Common myeloid progenitor, CD34-positive (primary cell): ENCODE measurements around the gene AGBL4.

Experiments
- CTCF ChIA-PET: fragments of 350-600 bp; sonication (Branson Sonifier 250); formaldehyde crosslinking; loops from one replicate; lab custom pipeline; 2021; ENCODE audit warnings: antibody characterized with exemption; lab: Charles Lee
- POLR2A ChIA-PET: fragments of 350-600 bp; sonication (Branson Sonifier 250); formaldehyde crosslinking; loops from one replicate; lab custom pipeline; 2021; ENCODE audit warnings: antibody characterized with exemption; lab: Charles Lee
- DNase-seq, 3 donors: peaks; one replicate each; pipeline versions ENCODE4 v3.0.0 to v3.0.0-alpha.2; 2013
- H3K27ac ChIP-seq, 2 experiments: 1 replicate in 1 of 2; 2 replicates in 1 of 2; pipeline ENCODE4 v1.7.0; 2013; ENCODE audit warnings: inconsistent platforms in 2 of 2, low read length in 2 of 2, mild to moderate bottlenecking in 2 of 2, low read depth in 1 of 2, moderate library complexity in 1 of 2; ENCODE audit not compliant: severe bottlenecking in 2 of 2, insufficient read depth in 1 of 2, poor library complexity in 1 of 2
- H3K27me3 ChIP-seq, 5 experiments: replicated peaks in 2 of 5; 1 replicate in 3 of 5; 2 replicates in 2 of 5; pipeline versions ENCODE4 v1.6.1 to v1.7.0; 2013; ENCODE audit warnings: low read length in 4 of 5, mild to moderate bottlenecking in 2 of 5, moderate library complexity in 2 of 5, inconsistent platforms in 1 of 5; ENCODE audit not compliant: insufficient read depth in 5 of 5, control insufficient read depth in 4 of 5
- H3K36me3 ChIP-seq, 4 experiments: 1 replicate in 2 of 4; 2 replicates in 2 of 4; pipeline versions ENCODE4 v1.6.1 to v1.7.0; 2013; ENCODE audit warnings: low read length in 3 of 4, control low read depth in 1 of 4, mild to moderate bottlenecking in 1 of 4; ENCODE audit not compliant: control insufficient read depth in 4 of 4, insufficient read depth in 4 of 4
- H3K4me1 ChIP-seq, 4 experiments: 1 replicate in 3 of 4; 2 replicates in 1 of 4; pipeline versions ENCODE4 v1.6.1 to v1.7.1; 2013; ENCODE audit warnings: low read length in 3 of 4, mild to moderate bottlenecking in 3 of 4, control low read depth in 1 of 4, inconsistent platforms in 1 of 4, moderate library complexity in 1 of 4; ENCODE audit not compliant: control insufficient read depth in 4 of 4, insufficient read depth in 4 of 4; ENCODE audit errors: control extremely low read depth in 1 of 4
- H3K4me3 ChIP-seq, 7 experiments: 1 replicate in 4 of 7; 2 replicates in 3 of 7; pipeline versions ENCODE4 v1.5.1 to v1.7.0; 2013; ENCODE audit warnings: mild to moderate bottlenecking in 7 of 7, low read length in 6 of 7, moderate library complexity in 6 of 7, inconsistent platforms in 2 of 7, low read depth in 2 of 7, control low read depth in 1 of 7; ENCODE audit not compliant: insufficient read depth in 4 of 7, control insufficient read depth in 1 of 7; ENCODE audit errors: extremely low read depth in 1 of 7
- H3K9me3 ChIP-seq, 5 experiments: 1 replicate in 4 of 5; 2 replicates in 1 of 5; pipeline versions ENCODE4 v1.6.1 to v1.7.1; 2013; ENCODE audit warnings: low read length in 4 of 5, mild to moderate bottlenecking in 2 of 5, inconsistent platforms in 1 of 5, low read depth in 1 of 5, moderate library complexity in 1 of 5; ENCODE audit not compliant: control insufficient read depth in 4 of 5, insufficient read depth in 2 of 5; ENCODE audit errors: control extremely low read depth in 1 of 5
- WGBS: methylation state at CpG from one replicate; pipeline ENCODE4 v1.1.5; 2013; ENCODE audit not compliant: insufficient coverage; 5-methylcytosine and 5-hydroxymethylcytosine counted together

AGBL4 gene

DNA sequence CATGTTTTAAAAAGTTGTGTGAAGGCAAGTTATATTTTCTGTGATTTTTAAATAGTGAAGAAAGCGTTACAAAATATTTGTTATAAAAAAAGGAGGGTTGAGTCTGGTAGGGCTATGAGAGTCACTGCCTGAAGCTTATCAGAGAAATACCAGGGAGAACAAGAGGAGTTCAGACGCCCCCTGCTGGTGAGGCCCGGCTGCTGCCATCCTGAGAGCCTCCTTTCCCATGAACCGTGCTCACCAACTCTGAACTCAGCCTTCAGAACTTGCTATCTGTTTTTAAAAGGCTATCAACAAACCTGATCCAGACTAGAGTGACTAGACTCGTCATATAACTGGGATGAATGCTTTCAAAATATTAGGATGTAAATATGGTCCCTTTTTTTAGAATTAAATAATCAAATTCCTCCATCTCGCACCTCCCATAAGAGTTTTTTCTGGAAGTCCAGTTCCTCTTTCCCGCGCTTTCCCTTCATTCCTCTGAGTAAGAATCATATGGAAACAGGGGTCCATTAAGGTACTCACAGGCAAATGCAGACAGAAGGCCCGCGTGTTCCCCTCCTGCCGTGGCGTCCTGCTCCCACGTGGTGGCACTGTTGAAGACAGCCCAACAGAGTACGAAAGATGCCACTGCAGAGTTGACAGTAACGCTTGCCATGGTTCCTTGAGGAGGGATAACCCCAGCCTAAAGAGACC is 1525.5 kb downstream of the AGBL4 start:
- ChIA-PET CTCF (interaction anchor here (0.6 to 1.9 kb wide), 11 partner anchors 9 to 191 kb away, joined by 3 to 8 read pairs (median 4); no protein-coding TSS in a partner anchor), POLR2A (no interaction called here)
- Histone ChIP-seq H3K4me1 (peaks cover 0 to 3% (median under 1%) of the 10 kb centered on the region in 4 experiments), H3K9me3 (no peaks in the 10 kb centered on the region), H3K27ac (no peak overlapping the region), H3K36me3 (no peaks in the 10 kb centered on the region), H3K27me3 (peaks cover 0 to 2% (median 0%) of the 10 kb centered on the region in 5 experiments), H3K4me3 (peak overlapping the region in 1 of 7 experiments; percentile 4)
- WGBS: 8% methylated on average over 8 of the region's 15 CpGs
- peak; percentile 68 to 78 (median 74) for DNase-seq

DNA sequence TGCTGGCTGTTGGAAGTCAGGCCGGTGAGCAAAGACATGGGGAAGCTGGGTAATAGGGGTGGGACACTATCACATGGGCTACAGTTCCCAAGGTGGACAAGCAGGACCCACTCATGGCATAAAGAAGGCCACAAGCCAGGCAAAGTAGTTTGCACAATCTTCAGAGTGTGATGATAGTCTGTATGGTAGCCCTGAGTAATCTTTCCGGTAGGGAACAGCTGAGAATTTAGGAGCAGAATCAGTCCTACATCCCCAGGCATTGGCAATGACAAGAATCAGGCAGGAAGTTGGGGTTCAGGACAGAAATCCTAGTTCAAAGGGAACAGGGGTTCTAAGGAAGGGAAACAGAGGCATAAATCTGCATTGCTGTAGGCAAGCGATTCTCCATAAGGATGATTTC is 1527.8 kb downstream of the AGBL4 start:
- Histone ChIP-seq H3K27me3 (peaks cover 0 to 2% (median 0%) of the 10 kb centered on the region in 5 experiments), H3K36me3 (no peaks in the 10 kb centered on the region), H3K4me3 (no peak overlapping the region), H3K27ac (no peak overlapping the region), H3K4me1 (peaks cover 0 to 6% (median 2%) of the 10 kb centered on the region in 4 experiments), H3K9me3 (no peaks in the 10 kb centered on the region)
- ChIA-PET POLR2A (no interaction called here), CTCF (interaction anchor here (2.2 kb wide), 1 partner anchor 24 kb away, joined by 5 read pairs; the partner anchor contains the start of gene SPATA6)
- 100% methylated on average over 3 of the region's 3 CpGs for WGBS
- DNase-seq: no peak

DNA sequence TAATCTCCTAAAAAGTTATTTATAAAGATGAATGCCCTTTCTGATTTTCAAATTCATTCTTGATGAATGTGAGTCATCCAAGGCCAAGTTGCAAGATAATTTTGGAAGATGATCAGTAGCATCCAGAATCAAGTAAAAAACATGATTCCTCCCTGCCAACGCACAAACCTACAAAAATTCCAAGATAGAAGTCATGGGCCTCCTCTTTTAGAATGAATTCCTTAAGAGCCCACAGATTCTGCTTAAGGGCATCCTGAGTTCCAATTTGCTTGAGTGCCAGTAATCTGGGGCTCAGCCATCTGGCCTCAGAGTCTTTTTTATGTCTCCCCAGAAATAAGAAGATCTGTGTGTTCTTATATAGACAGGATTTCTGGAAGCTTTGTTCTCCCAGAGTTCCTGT is 1528.6 kb downstream of the AGBL4 start:
- H3K27ac ChIP-seq: no peak overlapping the region
- peaks cover 0 to 6% (median 2%) of the 10 kb centered on the region in 4 experiments for H3K4me1 ChIP-seq
- DNase-seq: no peak
- no peaks in the 10 kb centered on the region for H3K9me3 ChIP-seq
- H3K27me3 ChIP-seq: peaks cover 0 to 2% (median 0%) of the 10 kb centered on the region in 5 experiments
- no peaks in the 10 kb centered on the region for H3K36me3 ChIP-seq
- no peak overlapping the region for H3K4me3 ChIP-seq
- 82% methylated on average over 1 of the region's 1 CpG for WGBS
- POLR2A ChIA-PET: no interaction called here
- CTCF ChIA-PET: interaction anchor here (2.2 kb wide), 1 partner anchor 23 kb away, joined by 5 read pairs; the partner anchor contains the start of gene SPATA6

DNA sequence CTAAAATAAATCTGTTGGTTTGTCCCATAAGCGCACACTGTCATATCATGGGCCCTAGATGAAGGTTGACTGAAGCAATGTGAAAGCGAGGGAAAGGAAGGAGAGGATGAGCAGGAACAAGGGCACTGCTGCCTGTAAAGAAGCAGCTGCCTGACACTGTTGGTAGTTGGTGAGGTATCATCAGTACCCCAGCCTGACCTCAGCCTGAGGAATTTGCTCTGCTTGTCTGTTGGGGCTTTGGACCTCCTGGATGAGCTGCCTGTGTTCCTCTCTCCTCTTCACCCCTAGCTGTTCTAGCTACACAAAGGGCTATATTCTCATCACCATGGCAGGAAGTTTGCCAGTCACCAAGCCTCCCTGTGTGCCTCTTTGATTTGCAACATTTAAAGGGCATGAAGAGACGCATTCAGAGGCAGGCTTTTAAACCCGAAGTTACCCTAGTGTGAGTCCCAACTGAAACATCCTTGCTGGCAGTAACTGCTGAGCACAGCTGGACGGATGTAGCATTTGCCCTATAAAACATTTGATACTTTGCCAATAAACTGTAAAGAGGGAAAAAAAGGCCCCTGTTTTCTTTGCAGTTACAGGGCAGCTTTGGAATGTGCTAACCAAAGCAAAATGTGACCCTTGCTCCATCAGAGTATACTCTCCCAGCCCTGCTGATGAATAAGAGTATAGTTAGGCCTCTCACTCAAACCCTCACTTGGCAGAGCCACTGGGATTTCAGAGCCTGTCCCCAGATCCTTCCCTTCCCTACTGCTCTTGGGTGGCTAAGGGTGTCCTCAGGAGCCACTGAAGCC is 1529.6 kb downstream of the AGBL4 start:
- no peak for DNase-seq
- no peak overlapping the region for H3K4me3 ChIP-seq
- H3K9me3 ChIP-seq: no peaks in the 10 kb centered on the region
- 94% methylated on average over 5 of the region's 5 CpGs for WGBS
- H3K4me1 ChIP-seq: peaks cover 0 to 6% (median 2%) of the 10 kb centered on the region in 4 experiments
- peaks cover 0 to 2% (median 0%) of the 10 kb centered on the region in 5 experiments for H3K27me3 ChIP-seq
- no peak overlapping the region for H3K27ac ChIP-seq
- ChIA-PET POLR2A (no interaction called here), CTCF (no interaction called here)
- H3K36me3 ChIP-seq: no peaks in the 10 kb centered on the region

DNA sequence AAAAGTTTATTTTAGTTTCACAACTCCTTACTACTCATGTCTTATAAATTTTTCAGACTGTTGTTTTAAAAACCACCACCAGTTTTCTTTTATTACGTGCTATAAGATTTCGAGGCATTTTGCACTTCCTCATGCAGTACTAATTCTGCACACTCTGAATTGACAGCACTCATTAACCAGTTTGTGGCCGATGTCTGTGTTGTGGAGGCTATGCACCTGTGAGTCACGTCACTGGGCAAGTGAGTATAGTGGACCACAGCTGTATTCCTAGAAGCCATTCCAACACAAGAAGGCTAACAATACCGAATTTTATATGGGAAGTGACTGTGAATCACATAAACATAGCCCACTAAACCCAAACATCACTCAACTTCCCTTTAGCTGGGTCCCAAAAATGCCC is 1530.7 kb downstream of the AGBL4 start:
- ChIA-PET CTCF (no interaction called here), POLR2A (no interaction called here)
- Histone ChIP-seq H3K36me3 (no peaks in the 10 kb centered on the region), H3K9me3 (no peaks in the 10 kb centered on the region), H3K4me3 (no peak overlapping the region), H3K4me1 (peaks cover 0 to 3% (median 1%) of the 10 kb centered on the region in 4 experiments), H3K27ac (no peak overlapping the region), H3K27me3 (peaks cover 0 to 2% (median 0%) of the 10 kb centered on the region in 5 experiments)
- WGBS: 71% methylated on average over 4 of the region's 5 CpGs
- peak in 2 of 3 donors; percentile 22 to 45 for DNase-seq

DNA sequence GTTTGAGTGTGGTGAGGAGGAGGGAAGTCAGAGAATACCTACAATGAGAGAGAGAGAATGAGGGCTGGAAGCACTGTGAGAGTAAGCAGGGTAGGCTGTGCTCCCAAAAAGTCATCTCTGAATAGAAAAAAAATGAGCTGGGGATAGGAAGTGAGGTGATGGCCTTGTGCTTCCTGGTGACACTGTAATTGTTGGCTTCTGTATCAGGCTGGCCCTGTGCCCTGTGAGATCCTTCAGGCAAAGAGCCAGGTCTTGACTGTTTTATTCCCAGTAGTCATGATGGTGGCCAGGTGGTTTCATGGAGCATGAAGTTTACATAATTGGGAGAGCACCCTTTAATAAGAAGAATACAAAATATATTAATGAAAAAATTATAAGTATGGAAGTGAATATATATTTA is 1531.4 kb downstream of the AGBL4 start:
- CTCF ChIA-PET: no interaction called here
- DNase-seq: no peak
- H3K27ac ChIP-seq: no peak overlapping the region

DNA sequence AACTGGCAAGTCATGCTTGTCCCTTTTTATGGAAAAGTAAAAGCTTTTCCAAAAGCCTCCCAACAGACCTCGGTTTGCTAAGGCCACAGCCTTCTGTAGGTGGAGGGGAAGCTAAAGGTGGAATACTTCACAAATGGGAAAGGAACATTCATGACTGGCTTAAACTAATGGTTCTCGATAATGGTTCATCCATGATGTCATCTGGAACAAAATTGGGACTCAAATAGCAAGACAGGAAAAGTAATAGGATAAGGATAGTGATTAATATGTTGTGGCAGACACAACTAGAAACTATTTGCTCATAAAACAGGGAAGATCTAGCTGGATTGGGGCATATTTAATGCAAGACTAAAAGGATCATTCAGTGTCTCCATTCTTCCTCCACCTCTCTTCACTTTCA is 1535.0 kb downstream of the AGBL4 start:
- DNase-seq: no peak
- no peak overlapping the region for H3K27ac ChIP-seq
- no peak overlapping the region for H3K4me3 ChIP-seq
- no peaks in the 10 kb centered on the region for H3K9me3 ChIP-seq
- CTCF ChIA-PET: no interaction called here
- 100% methylated on average over 2 of the region's 2 CpGs for WGBS
- H3K36me3 ChIP-seq: no peaks in the 10 kb centered on the region
- H3K27me3 ChIP-seq: no peaks in the 10 kb centered on the region
- peaks cover 0 to 3% (median 1%) of the 10 kb centered on the region in 4 experiments for H3K4me1 ChIP-seq
- POLR2A ChIA-PET: no interaction called here

More for the DNA sequence above, 1531.4 kb downstream of the AGBL4 start:
- Histone ChIP-seq H3K4me1 (peaks cover 0 to 3% (median 1%) of the 10 kb centered on the region in 4 experiments), H3K4me3 (no peak overlapping the region), H3K9me3 (no peaks in the 10 kb centered on the region), H3K27me3 (peaks cover 0 to under 1% (median 0%) of the 10 kb centered on the region in 5 experiments), H3K36me3 (no peaks in the 10 kb centered on the region)
- POLR2A ChIA-PET: no interaction called here
